ENCODE measurements around the gene COL25A1.

The COL25A1 gene

GRCh38 chr4:109126856-109127255, 175.6 kb downstream of the COL25A1 start:
- Histone ChIP-seq H3K27me3 (ENCODE audit: low read depth, low read length) (no peaks in the 10 kb centered on the region), H2AFZ (ENCODE audit: low read depth, low read length) (no peak overlapping the region), H3K4me1 (ENCODE audit: low read length) (peaks cover 6% of the 10 kb centered on the region), H4K20me1 (ENCODE audit: insufficient read depth, low read length) (no peaks in the 10 kb centered on the region), H3K79me2 (ENCODE audit: low read length) (no peaks in the 10 kb centered on the region), H3K27ac (ENCODE audit: low read length) (no peak overlapping the region), H3K4me3 (ENCODE audit: low read length) (no peak overlapping the region), H3K9me3 (ENCODE audit: insufficient read depth, low read length) (no peaks in the 10 kb centered on the region), H3K9ac (ENCODE audit: low read length) (no peak overlapping the region), H3K36me3 (replicated peaks; ENCODE audit: low read depth, low read length) (no peaks in the 10 kb centered on the region), H3K4me2 (ENCODE audit: low read length) (no peak overlapping the region)
- TF ChIP-seq EZH2phosphoT487 (IDR thresholded peaks at IDR 0.05; ENCODE audit: low read depth) (no peak), CTCF (IDR thresholded peaks at IDR 0.05; ENCODE audit: low read depth, low read length) (no peak)

GRCh38 chr4:109125084-109125483, 177.4 kb downstream of the COL25A1 start:
- H3K4me1 ChIP-seq (ENCODE audit: low read length), result peaks cover 6% of the 10 kb centered on the region
- H3K9me3 ChIP-seq (ENCODE audit: insufficient read depth, low read length), result no peaks in the 10 kb centered on the region
- no peak overlapping the region for H3K4me3 ChIP-seq (ENCODE audit: low read length)
- H3K27ac ChIP-seq (ENCODE audit: low read length), result no peak overlapping the region
- H2AFZ ChIP-seq (ENCODE audit: low read depth, low read length), result no peak overlapping the region
- H3K9ac ChIP-seq (ENCODE audit: low read length), result no peak overlapping the region
- no peak for TF ChIP-seq EZH2phosphoT487 (IDR thresholded peaks at IDR 0.05; ENCODE audit: low read depth)
- TF ChIP-seq CTCF (IDR thresholded peaks at IDR 0.05; ENCODE audit: low read depth, low read length), result no peak
- H3K4me2 ChIP-seq (ENCODE audit: low read length), result no peak overlapping the region
- H4K20me1 ChIP-seq (ENCODE audit: insufficient read depth, low read length), result no peaks in the 10 kb centered on the region
- no peaks in the 10 kb centered on the region for H3K27me3 ChIP-seq (ENCODE audit: low read depth, low read length)
- H3K36me3 ChIP-seq (replicated peaks; ENCODE audit: low read depth, low read length), result no peaks in the 10 kb centered on the region
- H3K79me2 ChIP-seq (ENCODE audit: low read length), result no peaks in the 10 kb centered on the region

GRCh38 chr4:109123951-109124350, 178.5 kb downstream of the COL25A1 start:
- Histone ChIP-seq H2AFZ (ENCODE audit: low read depth, low read length) (no peak overlapping the region), H3K4me2 (ENCODE audit: low read length) (no peak overlapping the region), H3K9me3 (ENCODE audit: insufficient read depth, low read length) (no peaks in the 10 kb centered on the region), H3K27ac (ENCODE audit: low read length) (no peak overlapping the region), H4K20me1 (ENCODE audit: insufficient read depth, low read length) (no peaks in the 10 kb centered on the region), H3K9ac (ENCODE audit: low read length) (no peak overlapping the region), H3K4me3 (ENCODE audit: low read length) (no peak overlapping the region), H3K36me3 (replicated peaks; ENCODE audit: low read depth, low read length) (no peaks in the 10 kb centered on the region), H3K79me2 (ENCODE audit: low read length) (no peaks in the 10 kb centered on the region), H3K4me1 (ENCODE audit: low read length) (peaks cover 6% of the 10 kb centered on the region), H3K27me3 (ENCODE audit: low read depth, low read length) (no peaks in the 10 kb centered on the region)
- TF ChIP-seq CTCF (IDR thresholded peaks at IDR 0.05; ENCODE audit: low read depth, low read length), result no peak
- TF ChIP-seq EZH2phosphoT487 (IDR thresholded peaks at IDR 0.05; ENCODE audit: low read depth), result no peak

GRCh38 chr4:109121561-109121960, 180.9 kb downstream of the COL25A1 start:
- Histone ChIP-seq H3K9me3 (ENCODE audit: insufficient read depth, low read length) (no peaks in the 10 kb centered on the region), H3K27ac (ENCODE audit: low read length) (no peak overlapping the region), H3K27me3 (ENCODE audit: low read depth, low read length) (no peaks in the 10 kb centered on the region), H3K9ac (ENCODE audit: low read length) (no peak overlapping the region), H2AFZ (ENCODE audit: low read depth, low read length) (no peak overlapping the region), H3K4me2 (ENCODE audit: low read length) (no peak overlapping the region), H3K36me3 (replicated peaks; ENCODE audit: low read depth, low read length) (no peaks in the 10 kb centered on the region), H4K20me1 (ENCODE audit: insufficient read depth, low read length) (no peaks in the 10 kb centered on the region), H3K4me3 (ENCODE audit: low read length) (no peak overlapping the region), H3K4me1 (ENCODE audit: low read length) (peaks cover 17% of the 10 kb centered on the region), H3K79me2 (ENCODE audit: low read length) (no peaks in the 10 kb centered on the region)
- no peak for TF ChIP-seq EZH2phosphoT487 (IDR thresholded peaks at IDR 0.05; ENCODE audit: low read depth)
- TF ChIP-seq CTCF (IDR thresholded peaks at IDR 0.05; ENCODE audit: low read depth, low read length), result no peak
